ENCODE measurements around the gene YPEL5. TPM values are rescaled to one million over a fixed set of nuclear protein-coding genes. Genes with fewer than 3 reads are reported as not detected.
"Not testable (repeated sequence)": the region's sequence is repeated elsewhere in the genome, so short reads cannot be mapped to it uniquely, and the experiment has no call there.

The YPEL5 gene
- total RNA-seq, 1 donor from 2014 or later, result 25.1 TPM

DNA sequence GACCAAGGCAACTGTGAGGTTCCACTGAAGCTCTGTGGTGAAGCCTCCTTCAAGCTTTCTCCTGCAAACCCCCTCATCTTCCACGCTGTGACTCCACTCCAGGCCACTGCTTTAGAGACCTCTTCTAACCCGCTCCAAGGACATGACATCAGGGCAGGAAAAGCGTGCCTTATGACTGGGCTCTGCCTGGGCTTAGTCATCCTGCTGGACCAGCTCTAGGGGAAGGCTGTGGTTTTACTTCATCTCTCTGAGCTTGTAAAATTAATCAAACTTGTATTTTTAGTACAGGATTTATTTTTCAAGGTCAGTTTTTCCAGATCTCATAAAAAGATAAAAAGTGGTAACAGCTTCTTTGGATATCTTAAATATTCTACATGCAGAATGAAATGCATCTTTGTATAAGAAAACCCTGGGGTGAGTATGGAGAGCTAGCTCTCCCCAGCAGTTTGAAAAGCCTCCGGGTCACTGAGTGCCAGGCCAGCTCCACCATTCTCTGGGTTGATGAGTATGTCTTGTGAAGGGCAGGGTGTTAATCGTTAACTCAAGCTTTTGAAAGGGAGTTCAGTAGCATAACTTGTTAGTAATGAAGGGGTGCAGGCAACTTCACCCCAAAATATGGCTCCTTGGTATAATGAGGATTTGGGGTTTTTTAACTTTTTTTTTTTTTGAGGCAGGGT lies 33.1 kb upstream of the YPEL5 start:
- H3K27me3 Mint-ChIP-seq (ENCODE audit: insufficient read depth), result no peaks in the 10 kb centered on the region
- no peaks in the 10 kb centered on the region for H3K9me3 Mint-ChIP-seq
- H3K36me3 Mint-ChIP-seq (ENCODE audit: low read depth), result no peaks in the 10 kb centered on the region
- peaks cover 6% of the 10 kb centered on the region for H3K4me1 Mint-ChIP-seq (ENCODE audit: low read depth)
- intact Hi-C loops (cut with micrococcal nuclease), result no loop called here
- H3K27ac Mint-ChIP-seq, result no peak overlapping the region
- no peak for DNase-seq (ENCODE audit: low spot score)
- H3K4me3 Mint-ChIP-seq, result no peak overlapping the region

DNA sequence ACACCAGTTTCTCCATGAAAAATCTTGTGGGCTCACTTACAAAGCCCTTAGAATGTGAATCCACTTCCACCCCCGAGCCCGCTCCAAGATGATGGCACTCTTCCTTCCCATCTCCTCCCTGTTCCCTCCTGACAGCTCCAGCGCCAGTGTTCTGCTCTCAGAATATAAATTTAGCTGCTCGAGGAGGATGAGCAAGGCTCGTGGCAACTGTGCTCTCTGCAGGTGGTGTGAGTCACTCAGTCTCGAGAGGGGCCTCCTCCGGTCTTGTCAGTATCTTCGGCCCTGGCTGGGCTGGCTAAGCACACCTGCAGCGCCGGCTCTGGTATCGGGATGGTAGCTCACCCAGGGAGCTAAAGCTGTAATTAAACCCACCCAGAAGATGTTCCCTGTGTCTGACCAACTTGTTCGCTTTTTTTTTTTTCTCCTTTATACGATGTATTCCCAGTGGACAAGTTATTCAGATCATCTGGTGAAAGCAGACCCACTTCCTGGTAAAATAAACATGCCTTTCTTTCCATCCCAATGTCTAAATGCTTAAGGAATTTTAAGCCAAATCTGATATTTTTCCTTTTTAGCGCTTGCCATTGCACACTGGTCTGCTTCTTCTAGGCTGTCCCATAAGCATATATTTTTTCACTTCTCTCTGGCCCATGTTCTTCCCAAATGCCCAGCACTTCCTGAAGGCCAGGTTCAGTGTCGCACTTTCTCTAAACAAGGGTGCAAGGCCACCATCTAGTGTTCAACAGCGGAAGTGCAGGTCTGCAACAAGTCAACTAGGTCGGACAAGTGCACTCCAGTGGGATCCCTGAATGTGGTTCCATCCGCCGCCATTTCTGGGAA lies 31.4 kb upstream of the YPEL5 start:
- Mint-ChIP-seq H3K9me3 (no peaks in the 10 kb centered on the region), H3K4me1 (ENCODE audit: low read depth) (peaks cover 6% of the 10 kb centered on the region), H3K36me3 (ENCODE audit: low read depth) (no peaks in the 10 kb centered on the region), H3K4me3 (no peak overlapping the region), H3K27ac (no peak overlapping the region), H3K27me3 (ENCODE audit: insufficient read depth) (peaks cover 3% of the 10 kb centered on the region)
- DNase-seq (ENCODE audit: low spot score), result peak; percentile 36
- intact Hi-C loops (cut with micrococcal nuclease), result loop anchor here (1.0 kb wide), 1 partner anchor 25 kb away; no protein-coding TSS in a partner anchor

- Mint-ChIP-seq H3K9me3 (no peaks in the 10 kb centered on the region), H3K27ac (no peak overlapping the region), H3K4me1 (ENCODE audit: low read depth) (peaks cover 6% of the 10 kb centered on the region), H3K27me3 (ENCODE audit: insufficient read depth) (peaks cover 3% of the 10 kb centered on the region), H3K36me3 (ENCODE audit: low read depth) (no peaks in the 10 kb centered on the region), H3K4me3 (no peak overlapping the region)
- DNase-seq (ENCODE audit: low spot score), result no peak
- intact Hi-C loops (cut with micrococcal nuclease), result loop anchor here (1.0 kb wide), 1 partner anchor 26 kb away; no protein-coding TSS in a partner anchor
Measured at GRCh38 chr2:30115981-30116285, 30.9 kb upstream of the YPEL5 start.

DNA sequence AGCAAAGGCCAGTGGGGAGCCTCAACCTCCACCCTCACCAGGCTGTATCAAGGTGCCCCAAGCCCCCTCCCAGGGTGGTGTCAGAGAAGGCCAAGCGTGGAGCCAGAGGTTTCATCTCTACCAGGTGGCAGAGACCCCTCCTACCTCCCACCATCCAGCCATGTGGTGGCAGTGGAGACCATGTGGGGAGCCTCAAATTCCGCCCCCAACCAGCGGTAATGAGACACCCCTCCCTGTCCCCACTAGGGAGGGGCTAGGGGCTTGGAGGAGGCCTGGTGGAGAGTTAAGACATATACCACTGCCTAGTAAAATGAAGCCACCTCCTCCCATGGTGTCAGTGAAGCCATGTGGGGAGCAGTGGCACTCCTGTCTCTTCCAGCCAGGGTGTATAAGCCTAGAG lies 24.4 kb upstream of the YPEL5 start:
- Mint-ChIP-seq H3K9me3 (no peaks in the 10 kb centered on the region), H3K36me3 (ENCODE audit: low read depth) (no peaks in the 10 kb centered on the region), H3K4me1 (ENCODE audit: low read depth) (no peaks in the 10 kb centered on the region), H3K27ac (no peak overlapping the region), H3K27me3 (ENCODE audit: insufficient read depth) (peaks cover 25% of the 10 kb centered on the region), H3K4me3 (no peak overlapping the region)
- intact Hi-C loops (cut with micrococcal nuclease), result no loop called here
- DNase-seq (ENCODE audit: low spot score), result no peak

DNA sequence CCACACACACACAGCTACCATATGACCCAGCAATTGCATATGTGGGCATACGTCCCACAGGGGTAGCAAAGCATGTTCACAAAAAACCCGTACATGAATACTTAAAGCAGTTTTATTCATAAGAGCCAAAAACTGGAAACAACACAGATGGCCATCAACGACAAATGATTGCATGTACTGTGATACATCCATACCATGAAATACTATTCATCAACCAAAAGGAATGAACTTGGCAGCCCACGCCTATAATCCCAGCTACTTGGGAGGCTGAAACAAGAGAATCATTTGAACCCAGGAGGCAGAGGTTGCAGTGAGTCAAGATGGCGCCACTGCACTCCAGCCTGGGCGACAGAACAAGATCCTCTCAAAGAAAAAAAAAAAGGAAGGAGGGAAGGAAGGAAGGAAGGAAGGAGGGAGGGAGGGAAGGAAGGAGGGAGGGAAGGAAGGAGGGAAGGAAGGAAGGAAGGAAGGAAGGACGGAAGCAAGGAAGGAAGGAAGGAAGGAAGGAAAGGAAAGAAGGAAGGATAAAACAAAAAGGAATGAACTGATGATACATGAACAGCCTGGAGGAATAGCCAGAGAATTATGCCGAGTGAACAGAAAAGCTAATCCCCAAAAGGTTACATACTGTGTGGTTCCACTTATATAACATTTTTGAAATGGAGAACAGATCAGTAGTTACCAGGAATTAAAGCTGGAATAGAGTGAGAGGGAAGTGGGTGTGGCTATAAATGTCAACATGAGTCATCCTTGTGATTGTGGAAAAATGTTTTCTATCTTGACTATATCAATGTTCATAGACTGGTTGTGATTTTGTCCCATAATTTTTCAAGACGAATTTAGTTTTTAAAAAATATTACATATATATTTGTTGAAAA lies 19.6 kb upstream of the YPEL5 start:
- Mint-ChIP-seq H3K4me1 (ENCODE audit: low read depth) (no peaks in the 10 kb centered on the region), H3K4me3 (no peak overlapping the region), H3K27ac (no peak overlapping the region), H3K36me3 (ENCODE audit: low read depth) (no peaks in the 10 kb centered on the region), H3K27me3 (ENCODE audit: insufficient read depth) (peaks cover 19% of the 10 kb centered on the region), H3K9me3 (no peaks in the 10 kb centered on the region)
- intact Hi-C loops (cut with micrococcal nuclease), result no loop called here
- DNase-seq (ENCODE audit: low spot score), result no peak

- Mint-ChIP-seq H3K9me3 (no peaks in the 10 kb centered on the region), H3K36me3 (ENCODE audit: low read depth) (no peaks in the 10 kb centered on the region), H3K4me1 (ENCODE audit: low read depth) (peaks cover 8% of the 10 kb centered on the region), H3K27me3 (ENCODE audit: insufficient read depth) (peaks cover 8% of the 10 kb centered on the region), H3K27ac (no peak overlapping the region), H3K4me3 (no peak overlapping the region)
- no peak for DNase-seq (ENCODE audit: low spot score)
- intact Hi-C loops (cut with micrococcal nuclease), result no loop called here
Measured at GRCh38 chr2:30134582-30134981, 12.2 kb upstream of the YPEL5 start.

DNA sequence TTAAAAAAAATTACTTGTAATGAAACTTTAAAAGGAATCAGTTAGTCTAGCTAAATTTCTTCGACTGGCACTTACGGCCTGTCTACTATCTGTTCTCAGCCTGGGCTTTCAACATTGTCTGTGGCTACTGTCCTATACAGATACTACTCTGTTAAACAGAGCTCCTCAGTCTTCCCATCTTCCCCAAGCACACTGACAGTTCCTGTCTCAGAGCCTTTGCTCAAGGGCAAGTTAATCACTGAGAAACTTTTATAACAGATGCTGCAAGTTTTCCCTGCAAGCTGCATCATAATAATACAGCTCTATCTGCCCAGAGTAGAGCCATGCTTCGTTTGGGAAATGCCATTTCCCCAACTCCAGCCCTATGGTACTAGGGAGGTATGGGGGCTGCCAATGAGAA lies 11.3 kb upstream of the YPEL5 start:
- intact Hi-C loops (cut with micrococcal nuclease), result no loop called here
- Mint-ChIP-seq H3K36me3 (ENCODE audit: low read depth) (no peaks in the 10 kb centered on the region), H3K4me3 (no peak overlapping the region), H3K9me3 (no peaks in the 10 kb centered on the region), H3K4me1 (ENCODE audit: low read depth) (peaks cover 12% of the 10 kb centered on the region), H3K27me3 (ENCODE audit: insufficient read depth) (peaks cover 8% of the 10 kb centered on the region), H3K27ac (no peak overlapping the region)
- DNase-seq (ENCODE audit: low spot score), result no peak

- intact Hi-C loops (cut with micrococcal nuclease), result no loop called here
- H3K36me3 Mint-ChIP-seq (ENCODE audit: low read depth), result no peaks in the 10 kb centered on the region
- peaks cover 8% of the 10 kb centered on the region for H3K27me3 Mint-ChIP-seq (ENCODE audit: insufficient read depth)
- DNase-seq (ENCODE audit: low spot score), result no peak
- H3K27ac Mint-ChIP-seq, result no peak overlapping the region
- peaks cover 12% of the 10 kb centered on the region for H3K4me1 Mint-ChIP-seq (ENCODE audit: low read depth)
- no peak overlapping the region for H3K4me3 Mint-ChIP-seq
- H3K9me3 Mint-ChIP-seq, result no peaks in the 10 kb centered on the region
Measured at GRCh38 chr2:30136764-30137444, 9.9 kb upstream of the YPEL5 start.

DNA sequence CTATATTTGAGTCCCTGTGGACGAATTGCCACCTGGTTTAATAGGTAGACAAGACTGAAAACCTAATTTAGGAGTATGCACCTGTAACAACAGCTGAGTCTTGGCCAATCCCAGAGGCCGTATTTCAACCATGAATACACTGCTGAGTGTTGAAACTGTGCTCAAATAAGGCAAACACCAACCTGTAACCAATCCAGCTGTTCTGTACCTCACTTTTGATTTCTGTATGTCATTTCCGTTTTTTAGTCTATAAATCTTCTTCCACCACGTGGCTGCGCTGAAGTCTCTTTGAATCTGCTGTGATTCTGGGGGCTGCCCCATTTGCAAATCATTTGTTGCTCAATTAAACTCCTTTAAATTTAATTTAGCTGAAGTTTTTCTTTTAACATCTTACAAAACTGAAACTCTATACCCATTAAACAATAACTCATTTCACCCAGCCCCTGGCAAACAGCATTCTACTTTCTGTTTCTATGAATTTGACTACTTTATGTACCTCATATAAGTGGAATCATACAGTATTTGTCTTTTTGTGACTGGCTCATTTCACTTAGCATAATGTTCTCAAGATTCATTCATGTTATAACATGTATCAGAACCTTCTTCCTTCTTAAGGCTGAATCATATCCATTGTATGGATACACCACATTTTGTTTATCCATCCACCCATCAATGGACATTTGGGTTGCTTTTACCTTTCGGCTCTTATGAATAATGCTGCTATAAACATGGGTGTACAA lies 7.5 kb upstream of the YPEL5 start:
- H3K4me1 Mint-ChIP-seq (ENCODE audit: low read depth), result peaks cover 12% of the 10 kb centered on the region

GRCh38 chr2:30141136-30141535 lies 5.7 kb upstream of the YPEL5 start:
- no peak overlapping the region for H3K27ac Mint-ChIP-seq
- H3K36me3 Mint-ChIP-seq (ENCODE audit: low read depth), result no peaks in the 10 kb centered on the region
- no peaks in the 10 kb centered on the region for H3K9me3 Mint-ChIP-seq
- peaks cover 19% of the 10 kb centered on the region for H3K4me1 Mint-ChIP-seq (ENCODE audit: low read depth)
- H3K27me3 Mint-ChIP-seq (ENCODE audit: insufficient read depth), result peaks cover 3% of the 10 kb centered on the region
- intact Hi-C loops (cut with micrococcal nuclease), result no loop called here
- no peak for DNase-seq (ENCODE audit: low spot score)
- H3K4me3 Mint-ChIP-seq, result no peak overlapping the region

More for the DNA sequence above, 7.5 kb upstream of the YPEL5 start:
- no peak for DNase-seq (ENCODE audit: low spot score)
- H3K36me3 Mint-ChIP-seq (ENCODE audit: low read depth), result no peaks in the 10 kb centered on the region
- H3K9me3 Mint-ChIP-seq, result no peaks in the 10 kb centered on the region
- no peak overlapping the region for H3K4me3 Mint-ChIP-seq
- intact Hi-C loops (cut with micrococcal nuclease), result no loop called here
- peaks cover 6% of the 10 kb centered on the region for H3K27me3 Mint-ChIP-seq (ENCODE audit: insufficient read depth)
- peak overlapping the region; percentile 72 for H3K27ac Mint-ChIP-seq

- Mint-ChIP-seq H3K36me3 (ENCODE audit: low read depth) (peaks cover 8% of the 10 kb centered on the region), H3K4me1 (ENCODE audit: low read depth) (peaks cover 29% of the 10 kb centered on the region)
- intact Hi-C loops (cut with micrococcal nuclease), result no loop called here
Measured at GRCh38 chr2:30144260-30144659, 2.5 kb upstream of the YPEL5 start.

GRCh38 chr2:30144951-30145350 lies 1.9 kb upstream of the YPEL5 start:
- peak overlapping the region; percentile 47 for H3K27ac Mint-ChIP-seq
- H3K4me1 Mint-ChIP-seq (ENCODE audit: low read depth), result peaks cover 29% of the 10 kb centered on the region
- H3K9me3 Mint-ChIP-seq; H3K27me3 Mint-ChIP-seq (ENCODE audit: insufficient read depth); DNase-seq (ENCODE audit: low spot score): not testable (repeated sequence)
- peaks cover 11% of the 10 kb centered on the region for H3K36me3 Mint-ChIP-seq (ENCODE audit: low read depth)
- peak overlapping the region; percentile 37 for H3K4me3 Mint-ChIP-seq
- intact Hi-C loops (cut with micrococcal nuclease), result loop anchor here (5.0 kb wide), 2 partner anchors 53 to 1087 kb away; partner anchors contain the start of gene EHD3

More at GRCh38 chr2:30144260-30144659, 2.5 kb upstream of the YPEL5 start:
- Mint-ChIP-seq H3K27me3 (ENCODE audit: insufficient read depth) (no peaks in the 10 kb centered on the region), H3K27ac (no peak overlapping the region), H3K9me3 (no peaks in the 10 kb centered on the region), H3K4me3 (no peak overlapping the region)
- DNase-seq (ENCODE audit: low spot score), result no peak
